GM20000 (cell line): ENCODE measurements around the gene LUC7L.

ENCODE experiments used
- DNase-seq: peaks from one replicate; pipeline ENCODE4 v3.0.0; 2012; ENCODE audit warnings: low spot score
- TF ChIP-seq, protein P1 (sequence below): IDR thresholded peaks from 2 replicates; pipeline ENCODE4 v1.5.1; 2012; ENCODE audit warnings: mild to moderate bottlenecking, control low read depth; ENCODE audit errors: extremely low read depth, missing control alignments

The LUC7L gene

DNA sequence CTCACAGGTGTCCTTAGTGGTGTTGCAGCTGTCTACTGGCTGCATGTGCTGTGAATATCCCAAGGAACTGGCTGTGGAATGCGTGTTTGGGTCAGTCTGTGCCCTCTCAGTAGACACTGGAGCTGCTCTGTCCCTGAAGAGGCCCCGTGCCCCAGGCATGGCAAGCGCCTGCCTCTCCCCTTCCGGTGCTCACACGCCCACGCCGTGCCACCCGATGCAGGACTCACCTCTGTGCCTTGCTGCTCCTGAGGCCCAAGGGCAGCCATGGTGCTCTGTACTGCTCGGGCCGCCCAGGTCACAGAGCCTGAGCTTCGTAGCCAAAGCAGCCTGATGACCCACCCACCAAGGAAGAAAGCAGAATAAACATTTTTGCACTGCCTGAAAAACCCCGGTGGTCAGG lies 36.5 kb upstream of the LUC7L start:
- no peak for DNase-seq
- TF ChIP-seq, protein P1, sequence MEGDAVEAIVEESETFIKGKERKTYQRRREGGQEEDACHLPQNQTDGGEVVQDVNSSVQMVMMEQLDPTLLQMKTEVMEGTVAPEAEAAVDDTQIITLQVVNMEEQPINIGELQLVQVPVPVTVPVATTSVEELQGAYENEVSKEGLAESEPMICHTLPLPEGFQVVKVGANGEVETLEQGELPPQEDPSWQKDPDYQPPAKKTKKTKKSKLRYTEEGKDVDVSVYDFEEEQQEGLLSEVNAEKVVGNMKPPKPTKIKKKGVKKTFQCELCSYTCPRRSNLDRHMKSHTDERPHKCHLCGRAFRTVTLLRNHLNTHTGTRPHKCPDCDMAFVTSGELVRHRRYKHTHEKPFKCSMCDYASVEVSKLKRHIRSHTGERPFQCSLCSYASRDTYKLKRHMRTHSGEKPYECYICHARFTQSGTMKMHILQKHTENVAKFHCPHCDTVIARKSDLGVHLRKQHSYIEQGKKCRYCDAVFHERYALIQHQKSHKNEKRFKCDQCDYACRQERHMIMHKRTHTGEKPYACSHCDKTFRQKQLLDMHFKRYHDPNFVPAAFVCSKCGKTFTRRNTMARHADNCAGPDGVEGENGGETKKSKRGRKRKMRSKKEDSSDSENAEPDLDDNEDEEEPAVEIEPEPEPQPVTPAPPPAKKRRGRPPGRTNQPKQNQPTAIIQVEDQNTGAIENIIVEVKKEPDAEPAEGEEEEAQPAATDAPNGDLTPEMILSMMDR: no peak

DNA sequence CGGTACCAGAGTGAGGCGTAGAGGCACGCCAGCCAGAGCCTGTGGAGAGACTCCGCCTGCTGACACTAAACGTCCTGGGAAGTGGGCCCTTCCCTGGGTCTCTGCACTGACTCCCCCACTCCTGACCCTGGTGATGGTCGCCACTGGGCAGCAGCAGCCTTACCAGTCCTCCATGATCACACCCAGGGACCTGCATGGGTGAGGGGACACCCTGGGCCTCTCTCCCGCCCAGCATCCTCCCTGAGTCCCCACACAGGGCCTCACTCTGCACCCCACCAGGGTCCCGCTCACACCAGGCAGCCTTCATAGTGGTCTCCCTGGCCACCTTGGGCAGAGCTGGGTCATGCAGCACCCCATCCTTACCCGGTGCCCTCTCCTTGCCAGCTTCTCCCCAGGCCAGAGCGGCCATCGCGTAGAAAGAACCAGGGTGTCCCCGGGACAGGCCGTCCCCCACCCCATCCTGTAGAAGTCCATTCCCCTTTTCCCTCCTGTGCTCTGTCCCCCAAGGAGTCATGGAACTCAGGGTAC lies 35.8 kb upstream of the LUC7L start:
- TF ChIP-seq, protein P1: no peak
- DNase-seq: no peak

DNA sequence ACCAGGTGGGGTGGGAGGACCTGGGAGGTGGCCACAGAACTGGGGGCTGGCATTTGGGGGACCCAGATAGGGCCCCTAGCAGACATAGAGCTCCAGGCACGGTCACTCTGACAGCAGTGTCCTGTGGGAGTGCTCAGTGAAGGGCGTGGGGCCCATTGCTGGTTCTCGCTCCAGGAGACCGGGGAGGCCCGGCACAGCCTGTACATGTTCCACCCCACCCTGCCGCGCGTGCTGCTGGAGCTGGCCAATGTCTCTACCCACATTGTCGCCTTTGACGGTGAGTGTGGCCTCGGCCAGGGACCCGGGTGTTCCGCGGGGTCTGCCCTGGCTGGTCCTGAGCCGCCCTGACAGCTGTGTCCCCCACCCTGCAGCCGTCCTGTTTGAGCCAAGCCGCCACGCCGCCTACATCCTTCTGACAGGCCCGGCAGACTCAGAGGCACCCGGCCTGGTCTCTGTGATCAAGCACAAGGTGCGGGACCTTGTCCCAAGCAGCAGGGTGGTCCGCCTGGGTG lies 35.2 kb upstream of the LUC7L start:
- no peak for DNase-seq
- TF ChIP-seq, protein P1: no peak

DNA sequence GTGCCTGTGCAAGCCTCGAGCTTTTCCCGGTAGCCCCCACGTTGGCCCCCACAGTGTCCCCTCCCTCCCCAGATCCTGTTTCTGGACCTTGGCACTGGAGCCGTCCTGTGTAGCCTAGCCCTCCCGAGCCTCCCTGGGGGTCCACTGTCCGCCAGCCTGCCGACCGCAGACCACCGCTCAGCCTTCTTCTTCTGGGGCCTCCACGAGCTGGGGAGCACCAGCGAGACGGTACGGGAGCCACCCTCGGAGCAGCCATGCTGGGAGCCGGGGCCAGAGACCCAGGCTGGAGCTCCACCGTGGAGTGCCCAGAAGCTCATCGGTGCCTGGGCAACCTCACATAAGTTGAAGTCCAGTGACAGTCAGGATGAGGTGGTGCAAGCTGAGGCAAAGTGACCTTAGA lies 34.7 kb upstream of the LUC7L start:
- TF ChIP-seq, protein P1: no peak
- no peak for DNase-seq

DNA sequence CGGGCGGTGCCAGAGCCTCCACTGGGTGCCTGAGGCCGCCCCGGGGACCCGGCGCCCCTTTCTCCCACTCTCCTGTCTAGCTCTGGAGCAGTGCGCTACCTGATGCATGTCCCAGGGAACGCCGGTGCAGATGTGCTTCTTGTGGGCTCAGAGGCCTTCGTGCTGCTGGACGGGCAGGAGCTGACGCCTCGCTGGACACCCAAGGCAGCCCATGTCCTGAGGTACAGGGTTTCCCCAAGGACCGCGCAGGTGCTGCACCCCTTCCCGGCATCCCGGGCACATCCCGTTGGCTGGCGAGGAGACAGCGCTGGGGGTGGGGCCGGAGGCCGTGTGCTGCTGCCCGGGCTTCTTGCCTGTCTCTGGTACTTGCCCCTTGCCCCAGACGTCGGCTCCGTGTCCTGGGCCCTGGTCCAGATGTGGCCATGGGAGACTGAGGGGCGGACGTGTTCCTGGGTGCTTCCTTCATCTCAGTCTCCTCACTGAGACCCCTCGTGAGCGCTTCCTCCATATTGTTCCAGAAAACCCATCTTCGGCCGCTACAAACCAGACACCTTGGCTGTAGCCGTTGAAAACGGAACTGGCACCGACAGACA lies 34.0 kb upstream of the LUC7L start:
- TF ChIP-seq, protein P1: no peak
- DNase-seq: no peak

DNA sequence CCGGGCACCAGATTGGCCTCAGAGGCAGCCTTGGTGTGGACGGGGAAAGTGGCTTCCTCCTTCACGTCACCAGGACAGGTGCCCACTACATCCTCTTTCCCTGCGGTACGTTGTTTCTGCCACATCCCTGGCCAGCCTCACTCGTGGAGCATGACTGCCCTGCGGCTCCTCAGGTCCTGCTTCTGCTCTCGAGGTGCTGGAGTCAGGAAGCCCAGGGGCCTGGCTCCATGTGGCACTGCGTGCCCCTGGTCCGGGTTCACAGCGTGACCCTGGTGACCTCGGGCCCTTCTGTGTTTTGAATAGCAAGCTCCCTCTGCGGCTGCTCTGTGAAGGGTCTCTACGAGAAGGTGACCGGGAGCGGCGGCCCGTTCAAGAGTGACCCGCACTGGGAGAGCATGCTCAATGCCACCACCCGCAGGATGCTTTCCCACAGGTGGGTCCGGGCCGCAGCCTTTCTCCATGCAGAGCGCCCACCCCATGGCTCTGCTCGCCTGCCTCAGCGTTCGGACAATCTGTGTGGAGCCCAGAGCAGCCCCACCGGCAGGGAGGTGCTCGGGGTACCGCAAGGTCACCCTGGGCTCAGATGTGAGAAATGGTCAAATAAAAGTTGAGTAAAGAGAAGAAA lies 33.0 kb upstream of the LUC7L start:
- no peak for DNase-seq
- TF ChIP-seq, protein P1: no peak

DNA sequence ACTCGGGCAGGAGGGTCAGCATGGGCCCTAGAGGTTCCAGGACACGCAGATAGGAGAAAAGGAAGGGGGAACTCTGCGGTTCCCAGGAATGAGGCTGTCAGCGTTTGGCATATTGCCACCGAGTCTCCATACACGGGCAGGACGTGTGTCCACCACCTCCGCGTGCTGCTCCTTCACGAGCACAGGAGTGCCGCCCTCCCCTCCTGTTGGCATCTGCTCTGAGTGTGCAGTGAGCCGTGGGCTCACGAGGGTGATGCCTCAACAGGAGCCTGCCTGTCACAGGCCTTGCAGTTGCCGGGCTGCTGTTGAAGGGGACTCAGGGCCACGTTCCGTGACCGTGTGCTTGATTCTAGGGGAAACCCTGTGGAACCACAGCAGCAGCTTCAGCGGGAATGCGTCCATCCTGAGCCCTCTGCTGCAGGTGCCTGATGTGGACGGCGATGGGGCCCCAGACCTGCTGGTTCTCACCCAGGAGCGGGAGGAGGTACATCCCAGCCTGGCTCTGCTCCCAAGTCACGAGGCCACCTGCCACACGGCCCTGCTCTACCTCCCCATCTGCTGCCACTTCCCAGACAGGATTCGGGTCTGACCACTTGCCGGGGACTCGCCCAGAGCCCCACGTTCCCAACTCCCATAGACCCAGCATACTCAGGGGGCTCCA lies 31.9 kb upstream of the LUC7L start:
- TF ChIP-seq, protein P1: no peak
- DNase-seq: no peak
